Measurements from ENCODE around the gene FOXO6.
"Not testable (repeated sequence)": the region's sequence is repeated elsewhere in the genome, so short reads cannot be mapped to it uniquely, and the experiment has no call there.

Gene FOXO6

DNA sequence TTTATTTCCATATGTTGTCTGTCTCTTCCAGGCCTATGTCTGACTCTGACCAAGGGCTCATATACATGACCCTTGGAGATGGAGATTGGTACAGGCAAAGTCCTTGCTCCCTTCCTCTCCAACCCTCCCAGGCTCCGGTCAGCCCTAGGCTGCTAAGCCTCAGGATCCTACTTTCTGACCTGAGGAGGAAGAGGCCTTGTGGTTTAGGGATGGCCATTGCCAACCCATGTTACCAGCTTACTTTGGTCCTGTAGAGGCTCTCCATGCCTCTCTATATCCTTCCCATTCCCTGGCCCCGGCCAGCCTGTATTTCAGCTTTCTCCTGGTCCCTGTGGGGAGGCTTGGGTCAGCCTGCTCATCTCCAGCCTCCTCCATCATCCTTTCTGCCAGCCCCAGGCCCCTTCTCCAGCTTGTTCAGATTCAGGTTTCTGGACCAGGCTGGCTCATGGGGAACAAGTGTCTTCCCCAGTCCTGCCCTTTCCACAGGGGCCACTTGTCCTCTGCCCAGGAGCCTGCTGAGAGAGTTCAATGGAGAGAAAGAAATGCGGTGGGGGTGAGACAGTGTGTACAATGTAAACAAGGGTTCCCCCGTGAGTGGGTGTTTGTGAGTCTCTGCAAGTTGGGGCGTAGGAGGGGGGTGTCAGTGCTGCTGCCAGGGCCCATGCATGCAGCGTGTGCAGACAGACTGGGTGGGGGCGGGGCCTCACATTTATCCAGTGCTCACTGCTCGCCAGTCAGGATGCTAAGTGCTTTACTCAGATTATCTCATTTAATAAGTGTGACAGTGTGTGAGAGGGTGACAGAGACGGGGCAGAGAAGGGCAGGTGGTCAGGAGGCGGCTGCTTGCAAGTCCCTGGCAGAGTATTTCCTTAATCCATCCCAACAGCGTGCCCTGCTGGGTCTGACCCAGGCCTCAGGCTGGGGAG is 31.3 kb upstream of the FOXO6 start:
- DNase-seq (ENCODE audit: low read depth in 2 of 2) = no peak

DNA sequence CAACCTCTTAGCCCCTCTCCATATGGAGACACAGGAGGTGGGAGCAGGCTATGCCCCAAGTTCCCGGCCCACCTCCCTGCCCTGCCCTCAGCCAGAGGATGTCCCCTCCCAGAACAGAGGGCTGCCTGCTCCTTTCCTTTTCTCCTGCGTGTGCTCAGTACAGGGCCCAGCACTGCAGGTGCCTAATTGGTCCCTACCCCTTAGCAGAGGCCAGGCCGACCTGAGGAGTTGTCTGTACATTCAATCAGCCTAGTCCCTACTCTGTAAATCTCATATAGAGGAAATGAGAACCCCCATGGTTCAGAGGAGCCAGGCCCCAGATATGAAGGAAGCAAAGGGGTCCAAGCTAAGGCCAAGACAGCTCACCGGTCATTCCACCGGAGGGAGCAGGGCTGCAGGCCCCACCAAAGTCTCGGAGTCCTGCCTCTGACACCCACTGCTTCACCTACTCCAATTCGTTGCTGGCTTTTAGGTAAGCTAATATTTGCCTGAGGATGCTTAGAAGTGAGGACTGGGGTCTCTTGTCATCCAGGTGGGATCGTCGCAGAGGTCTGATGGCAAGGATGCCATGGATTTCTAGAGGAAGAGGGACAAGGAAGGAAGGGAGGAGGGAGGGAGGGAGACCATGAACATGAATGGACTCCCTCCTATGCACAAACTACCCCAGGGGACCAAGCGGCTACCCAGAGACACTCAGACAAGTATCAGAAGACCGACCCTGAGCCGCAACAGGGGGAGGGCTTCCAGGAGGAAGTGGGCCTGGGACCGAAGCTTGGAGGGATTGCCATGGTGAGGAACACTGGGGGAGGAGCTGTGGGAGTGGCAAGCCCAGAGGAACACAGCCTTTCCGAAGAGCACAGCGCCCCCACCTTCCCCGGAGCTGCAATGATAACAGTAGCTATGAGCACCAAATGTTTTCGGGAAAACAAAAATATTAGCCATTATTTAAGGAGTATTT is 30.4 kb upstream of the FOXO6 start:
- no peak for DNase-seq (ENCODE audit: low read depth in 2 of 2)

DNA sequence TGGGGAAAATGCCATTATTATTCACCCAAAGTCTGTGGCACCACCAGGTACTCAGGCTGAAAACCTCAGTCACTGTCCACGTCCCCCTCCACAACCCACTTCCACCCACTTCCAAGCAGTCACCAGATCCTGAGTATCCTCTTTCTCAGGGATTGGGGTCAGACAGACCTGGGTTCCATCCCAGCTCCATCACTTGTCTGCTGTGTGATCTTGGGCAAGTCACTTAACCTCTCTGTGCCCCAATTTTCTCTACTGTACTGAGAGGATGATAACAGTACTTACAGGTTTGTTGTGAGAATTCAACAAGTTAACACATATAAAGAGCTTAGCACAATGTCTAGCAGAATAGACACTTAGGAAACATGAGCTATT is 29.7 kb upstream of the FOXO6 start:
- DNase-seq (ENCODE audit: low read depth in 2 of 2) = no peak

DNA sequence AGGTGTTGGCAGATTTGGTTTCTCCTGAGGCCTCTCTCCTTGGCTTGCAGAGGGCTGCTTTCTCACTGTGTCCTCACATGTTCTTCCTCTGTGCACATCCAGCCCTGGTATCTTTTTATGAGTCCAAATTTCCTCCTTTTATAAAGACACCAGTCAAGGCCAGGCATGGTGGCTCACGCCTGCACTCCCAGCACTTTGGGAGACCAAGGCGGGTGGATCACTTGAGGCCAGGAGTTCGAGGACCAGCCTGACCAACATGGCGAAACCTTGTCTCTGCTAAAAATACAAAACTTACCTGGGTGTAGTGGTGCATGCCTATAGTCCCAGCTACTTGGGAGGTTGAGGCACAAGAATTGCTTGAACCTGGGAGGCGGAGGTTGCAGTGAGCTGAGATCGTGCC is 29.1 kb upstream of the FOXO6 start:
- DNase-seq (ENCODE audit: low read depth in 2 of 2) = not testable (repeated sequence)

DNA sequence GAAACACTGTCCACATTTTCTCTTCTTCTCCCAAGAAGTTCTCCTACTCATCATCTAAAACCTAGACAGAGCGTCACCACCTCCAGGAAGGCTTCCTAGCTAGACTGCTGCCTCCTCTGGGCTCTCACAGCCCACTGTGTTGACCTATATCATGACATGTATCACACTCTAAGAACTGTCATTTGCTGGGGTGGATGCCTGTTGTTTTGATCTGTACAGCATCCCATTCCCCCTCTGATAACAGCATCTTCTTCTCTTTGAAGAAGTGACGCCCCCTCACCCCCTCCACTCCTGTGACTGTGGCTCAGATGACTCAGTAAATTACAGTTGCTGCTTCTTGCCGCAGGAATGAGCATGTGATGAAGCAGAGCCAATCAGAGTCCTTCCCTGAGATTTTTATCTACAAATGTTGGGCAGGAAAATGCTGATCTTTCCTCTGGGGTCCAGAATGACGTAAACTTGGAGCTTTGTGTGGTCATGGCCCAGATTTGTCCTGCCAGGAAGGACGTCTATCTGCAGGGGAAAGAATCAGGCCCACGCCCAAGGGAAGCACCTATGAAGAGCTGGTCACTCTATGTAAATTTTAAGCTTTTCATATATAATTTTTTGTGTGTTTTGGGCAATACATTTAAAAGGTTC is 28.0 kb upstream of the FOXO6 start:
- DNase-seq (ENCODE audit: low read depth in 2 of 2) = peak in 1 of 2 donors; percentile 15

DNA sequence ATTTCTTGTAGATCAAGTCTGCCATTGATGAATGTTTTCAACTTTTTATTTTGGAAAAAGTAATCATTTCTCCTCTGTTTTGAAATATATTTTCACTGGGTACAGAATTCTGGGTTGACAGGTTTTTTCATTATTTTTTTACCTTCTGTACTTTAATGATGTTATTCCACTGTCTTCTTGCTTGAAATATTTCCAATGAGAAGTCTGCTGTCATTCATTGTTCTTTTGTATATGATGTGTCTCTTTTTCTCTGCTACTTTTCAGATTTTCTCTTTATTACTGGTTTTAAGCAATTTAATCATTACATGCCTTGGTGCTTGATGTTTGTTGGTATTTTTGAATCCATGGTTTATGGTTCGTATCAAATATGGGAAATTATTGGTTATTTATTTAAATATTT is 22.4 kb upstream of the FOXO6 start:
- no peak for DNase-seq (ENCODE audit: low read depth in 2 of 2)

DNA sequence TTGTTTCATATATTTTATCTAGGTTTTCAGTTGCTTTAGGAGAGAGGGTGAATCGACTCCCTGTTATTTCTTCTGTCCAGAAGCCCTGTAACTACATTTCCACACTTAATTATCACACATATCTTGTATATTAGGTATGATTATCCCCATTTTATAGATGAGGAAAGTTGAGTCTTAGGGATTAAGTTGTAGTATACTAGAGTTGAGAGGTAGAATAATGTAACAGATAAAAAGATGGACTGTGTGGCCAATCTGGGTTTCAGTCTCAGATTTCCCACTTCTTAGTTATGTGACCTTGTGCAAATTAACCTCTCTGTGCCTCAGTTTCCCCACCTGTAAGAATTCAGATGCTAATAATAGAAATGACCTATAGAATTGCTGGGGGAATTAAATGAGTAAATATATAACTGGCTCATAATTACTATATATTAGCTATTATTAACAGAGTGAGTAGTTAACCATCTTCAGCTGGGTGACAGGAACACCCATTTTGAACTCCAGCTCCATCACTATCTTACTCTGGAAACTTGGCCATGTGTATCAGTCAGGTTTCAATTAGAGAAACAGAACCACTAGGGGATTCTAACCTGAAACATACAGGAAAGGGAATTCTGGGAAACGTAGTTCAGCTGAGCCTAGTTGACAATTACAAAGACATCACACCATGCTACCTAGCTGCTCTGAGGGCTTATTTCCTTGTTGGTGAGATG is 20.4 kb upstream of the FOXO6 start:
- no peak for DNase-seq (ENCODE audit: low read depth in 2 of 2)

DNA sequence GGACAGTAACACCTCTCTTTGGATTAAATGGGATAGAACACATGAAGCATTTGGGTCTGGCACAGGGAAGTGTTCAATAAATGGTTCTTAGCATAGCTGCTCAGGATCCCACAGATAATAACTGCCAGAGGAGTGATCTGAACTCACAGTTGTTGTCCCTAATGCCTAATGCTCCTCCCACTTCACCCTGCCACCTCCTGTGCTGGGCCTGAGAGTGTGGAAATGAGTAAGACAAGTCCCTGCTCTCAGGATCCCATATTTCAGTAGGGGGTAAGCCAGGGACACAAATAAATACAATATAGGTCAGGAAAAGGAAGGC is 19.9 kb upstream of the FOXO6 start:
- DNase-seq (ENCODE audit: low read depth in 2 of 2) = no peak

DNA sequence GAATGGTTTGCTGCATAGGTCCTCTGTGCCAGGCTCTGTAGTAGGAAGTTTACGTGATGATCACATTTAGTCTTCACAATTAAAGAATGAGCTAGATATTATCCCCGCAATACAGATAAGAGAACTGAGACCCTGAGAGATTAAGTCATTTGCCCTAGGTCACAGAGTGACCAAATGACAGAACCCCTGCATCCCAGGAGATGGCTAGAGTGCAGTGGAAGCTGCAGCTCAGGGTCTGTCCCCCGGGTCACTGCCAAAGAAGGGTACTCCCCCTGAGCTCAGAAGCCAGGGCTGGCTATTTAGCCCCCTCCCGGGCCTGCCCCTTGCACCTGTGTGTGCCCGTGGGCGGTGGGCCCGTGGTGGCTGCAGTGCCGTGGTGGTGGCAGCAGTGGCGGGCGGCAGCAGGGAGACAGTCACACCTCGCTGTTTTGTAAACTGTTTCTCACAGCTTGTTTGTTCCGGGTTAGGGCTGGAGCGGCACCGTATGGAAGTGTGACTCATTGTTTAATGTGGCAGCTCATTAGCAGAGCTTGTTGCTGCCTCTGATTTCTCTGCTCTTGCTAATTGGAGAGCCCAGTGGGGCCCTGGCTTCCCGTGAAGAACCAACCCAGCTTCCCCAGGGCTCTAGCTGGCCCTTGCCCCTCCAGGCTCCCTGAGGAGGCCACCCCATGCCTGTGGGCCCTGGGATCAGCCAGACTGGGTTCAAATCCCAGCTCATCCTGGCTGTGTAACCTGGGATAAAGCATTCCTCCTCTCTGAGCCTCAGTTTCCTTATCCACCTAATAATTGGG is 19.3 kb upstream of the FOXO6 start:
- no peak for DNase-seq (ENCODE audit: low read depth in 2 of 2)

DNA sequence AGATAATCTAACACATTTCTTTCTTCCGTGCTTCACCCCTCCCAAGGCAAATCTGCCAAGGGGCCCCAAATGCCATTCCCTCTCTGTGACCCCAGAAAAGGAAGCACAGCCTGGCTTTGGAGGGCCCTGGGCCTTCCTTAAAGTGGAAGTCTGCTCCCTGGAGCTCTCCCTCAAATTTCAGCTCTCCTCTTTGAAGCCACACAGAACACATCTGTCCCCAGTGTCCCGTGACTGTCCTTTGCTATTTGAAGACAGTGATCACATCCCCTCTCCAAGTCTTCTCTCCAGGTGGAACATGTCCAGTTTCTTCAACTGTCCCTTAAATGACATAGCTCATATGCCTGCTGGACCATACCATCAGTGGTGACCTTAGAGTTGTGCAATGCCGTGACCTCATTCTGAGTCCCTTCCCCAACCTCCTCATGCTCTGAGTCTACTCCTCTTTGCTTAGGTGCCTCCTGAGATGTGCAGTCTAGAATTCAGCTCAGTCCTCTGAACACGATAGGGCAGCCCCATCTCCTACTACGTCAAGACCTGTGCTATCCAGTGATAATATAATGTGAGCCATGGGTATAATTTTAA is 18.4 kb upstream of the FOXO6 start:
- no peak for DNase-seq (ENCODE audit: low read depth in 2 of 2)

DNA sequence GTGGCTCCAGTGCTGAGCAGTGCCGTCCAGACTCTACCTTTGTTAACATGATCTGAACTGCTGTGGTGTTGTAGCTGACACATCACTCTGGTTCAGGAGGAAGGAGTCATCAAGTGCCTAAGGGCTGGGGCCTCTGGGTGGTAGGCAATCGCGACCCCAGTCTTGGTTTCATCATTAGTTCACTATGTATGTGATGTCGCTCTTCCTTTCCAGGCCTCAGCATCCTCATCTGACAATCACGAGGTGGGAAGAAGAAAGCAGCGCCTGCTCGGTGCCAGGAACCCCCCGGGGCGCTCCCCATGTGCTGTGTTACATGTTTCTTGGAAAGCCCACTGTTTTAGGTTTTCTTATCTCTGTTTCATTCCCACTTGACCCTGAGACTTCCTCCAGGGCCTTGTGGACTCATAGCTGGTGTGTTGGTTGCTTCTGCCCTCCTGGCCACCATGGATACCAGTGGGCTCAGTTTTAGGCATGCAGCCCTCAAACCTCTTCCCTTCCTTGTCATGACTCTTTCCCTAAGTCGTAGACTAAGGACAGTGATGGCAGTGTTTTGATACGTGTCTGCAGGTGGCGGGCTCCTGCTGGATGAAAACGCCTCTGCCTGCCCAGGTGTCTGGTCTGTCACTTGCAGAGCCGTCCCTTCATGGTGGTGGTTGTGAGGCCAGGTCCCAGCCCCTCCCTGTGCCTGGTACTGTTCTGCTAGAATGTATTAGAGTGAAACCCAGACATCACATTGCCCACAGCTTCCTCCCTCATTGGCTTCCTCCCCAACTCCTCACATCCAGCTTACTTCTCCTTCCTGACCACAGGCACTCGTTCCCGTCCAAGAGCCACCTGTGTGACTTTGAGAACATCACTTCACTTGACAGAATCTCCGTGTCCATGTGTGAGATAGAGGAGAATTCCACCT is 17.2 kb upstream of the FOXO6 start:
- no peak for DNase-seq (ENCODE audit: low read depth in 2 of 2)

DNA sequence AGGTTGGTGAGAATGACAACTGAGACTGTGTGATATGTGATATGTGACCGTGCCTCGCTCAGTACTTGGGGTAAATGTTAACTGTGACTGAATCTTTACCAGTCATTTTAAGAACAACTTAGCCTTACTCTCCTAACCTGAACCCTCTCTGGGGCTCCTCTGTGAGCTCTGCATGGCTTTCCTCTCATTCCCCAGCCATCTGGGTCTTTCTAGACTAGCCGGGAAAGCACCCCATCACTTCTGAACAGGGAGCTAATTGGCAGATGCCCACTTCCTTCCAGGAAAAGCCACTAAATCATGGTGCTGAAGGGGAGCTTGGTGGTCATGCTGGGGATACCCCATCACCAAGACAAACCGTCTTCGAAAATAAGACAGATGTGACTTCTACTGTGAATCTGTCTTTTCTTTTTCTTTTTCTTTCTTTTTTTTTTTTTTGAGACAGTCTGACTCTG is 16.5 kb upstream of the FOXO6 start:
- no peak for DNase-seq (ENCODE audit: low read depth in 2 of 2)

DNA sequence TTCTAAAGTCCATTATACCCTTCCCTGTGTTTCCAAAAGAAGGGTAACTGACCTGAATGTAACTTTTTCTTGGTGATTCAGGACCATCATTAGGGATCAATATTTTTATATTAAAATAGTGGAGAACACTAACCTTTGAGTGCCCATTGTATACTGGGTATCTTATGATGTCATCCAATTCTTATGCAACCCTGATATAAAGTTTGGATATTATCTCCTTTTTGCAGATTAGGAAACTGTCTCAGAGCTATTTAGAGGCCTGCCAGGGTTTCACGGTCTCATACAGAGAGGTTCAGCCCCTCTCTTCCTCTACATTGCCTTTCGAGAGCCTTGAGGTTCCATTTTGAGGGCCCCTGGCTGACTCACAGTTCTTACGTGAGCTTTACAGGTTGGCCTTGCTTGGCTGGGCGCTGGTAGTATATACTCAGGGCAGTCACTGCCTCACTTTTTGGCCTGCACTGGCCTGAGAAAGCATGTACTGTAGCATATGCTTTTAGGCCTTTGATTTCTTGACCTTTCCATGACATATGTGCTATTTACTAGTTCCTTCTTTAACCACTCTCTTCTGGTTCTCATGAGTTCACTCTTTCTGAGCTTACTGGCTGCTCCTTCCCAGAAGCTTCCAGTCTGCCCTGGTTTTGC is 15.7 kb upstream of the FOXO6 start:
- no peak for DNase-seq (ENCODE audit: low read depth in 2 of 2)

DNA sequence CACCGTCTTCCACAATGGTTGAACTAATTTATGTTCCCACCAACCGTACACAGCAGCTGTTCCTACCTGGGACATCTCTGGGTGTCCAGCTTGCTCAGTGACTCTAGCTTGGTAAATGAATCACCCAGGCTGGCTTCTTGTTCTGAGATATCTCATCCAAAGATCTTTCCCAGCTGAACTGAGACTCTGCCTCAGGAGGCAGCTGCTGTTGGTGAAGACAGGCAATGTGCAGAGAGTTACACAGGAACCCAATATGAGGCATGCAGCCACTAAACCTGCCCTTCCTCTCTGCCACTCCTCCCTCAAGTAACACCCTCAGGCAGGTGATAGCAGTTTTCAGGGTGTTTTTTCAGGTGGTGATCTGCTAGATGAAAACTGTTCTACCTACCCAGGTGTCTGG is 14.0 kb upstream of the FOXO6 start:
- DNase-seq (ENCODE audit: low read depth in 2 of 2) = no peak

DNA sequence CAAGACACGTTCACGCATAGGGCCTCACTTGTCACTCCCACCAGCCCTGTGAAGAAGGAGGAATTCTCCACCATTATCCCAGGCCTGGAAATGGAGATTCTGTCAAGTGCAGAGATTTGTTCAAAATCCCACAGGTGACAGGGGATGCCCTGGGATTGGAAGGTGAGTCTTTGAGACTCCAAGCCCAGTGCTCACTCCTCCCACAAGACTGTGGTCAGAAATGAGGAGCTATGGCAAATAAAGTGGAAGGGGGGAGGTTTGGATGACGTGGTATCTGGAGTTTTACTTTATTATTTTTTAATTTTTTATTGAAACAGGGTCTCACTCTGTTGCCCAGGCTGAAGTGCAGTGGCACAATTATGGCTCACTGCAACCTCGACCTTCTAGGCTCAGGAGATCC is 12.8 kb upstream of the FOXO6 start:
- DNase-seq (ENCODE audit: low read depth in 2 of 2) = no peak

DNA sequence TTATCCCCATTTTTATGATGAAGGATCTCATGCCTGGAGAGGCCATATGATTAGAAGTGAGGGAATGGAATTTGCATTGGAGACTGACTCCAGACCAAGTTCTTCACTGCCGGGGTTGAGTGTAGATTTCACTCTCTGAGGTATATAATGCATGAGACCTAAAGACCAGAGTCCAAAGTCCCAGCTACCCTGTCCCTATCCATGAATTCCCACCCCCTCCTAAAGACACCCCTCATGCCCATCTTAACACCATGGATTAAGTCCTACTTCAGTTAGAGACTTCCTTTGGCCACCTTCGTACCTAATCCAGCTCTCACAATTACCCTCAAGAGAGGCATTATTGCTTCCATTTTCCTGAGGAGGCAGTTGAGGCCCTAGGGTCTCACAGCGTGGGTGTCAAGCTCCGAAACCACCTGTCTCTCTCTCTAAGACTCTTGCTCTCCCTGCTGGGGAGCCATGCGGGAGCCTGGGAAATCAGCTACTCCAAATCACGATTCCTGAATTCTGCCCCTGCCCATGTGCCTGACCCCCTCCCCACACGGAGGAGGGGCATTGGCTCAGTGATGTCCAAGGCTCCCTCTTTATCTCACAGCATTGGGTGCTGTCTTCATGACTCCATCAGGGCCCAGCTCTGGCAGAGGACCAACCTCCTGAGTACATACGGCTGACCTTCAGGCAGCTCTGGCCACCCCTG is 11.7 kb upstream of the FOXO6 start:
- no peak for DNase-seq (ENCODE audit: low read depth in 2 of 2)

DNA sequence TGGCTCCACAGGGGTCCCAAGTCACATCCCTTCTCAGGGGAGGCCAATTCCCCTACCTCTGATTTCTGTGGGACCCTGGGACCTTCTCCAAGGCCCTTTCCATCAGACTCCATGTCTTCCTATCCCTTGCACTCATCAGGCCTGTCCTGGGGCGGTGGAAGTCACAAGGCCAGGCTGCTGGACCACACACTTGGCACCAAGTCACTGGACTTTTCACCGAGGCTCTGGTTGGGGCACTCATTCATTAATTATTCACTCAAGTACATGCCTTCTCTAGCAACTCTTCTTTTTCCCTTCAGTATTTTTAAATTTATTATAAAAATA is 11.2 kb upstream of the FOXO6 start:
- DNase-seq (ENCODE audit: low read depth in 2 of 2) = no peak

Data from stimulated activated CD4-positive, alpha-beta T cell treated with anti-CD3 and anti-CD28 coated beads, Interleukin-4, amount 100 ng/mL, for 48 hours (primary cell).